Activated CD8-positive, alpha-beta memory T cell treated with anti-CD3 and anti-CD28 coated beads, Interleukin-2, amount 50 U/mL, for 1 hour (primary cell): ENCODE measurements around the gene PIP5K1B.

ENCODE experiments used
- DNase-seq: peaks from one replicate; pipeline ENCODE4 v3.0.0-alpha.2; 2020; ENCODE audit errors: extremely low read depth

PIP5K1B gene

GRCh38 chr9:68771376-68771775 lies 66.3 kb downstream of the PIP5K1B start:
- DNase-seq: no peak

GRCh38 chr9:68775003-68775730 lies 70.1 kb downstream of the PIP5K1B start:
- DNase-seq: no peak

- DNase-seq: no peak
These were observed 72.2 kb downstream of the PIP5K1B start for GRCh38 chr9:68777070-68777763.

GRCh38 chr9:68778635-68779034 lies 73.6 kb downstream of the PIP5K1B start:
- no peak for DNase-seq

- peak; percentile 81 for DNase-seq
These were observed 74.7 kb downstream of the PIP5K1B start for GRCh38 chr9:68779558-68780379.

GRCh38 chr9:68780380-68780712 lies 75.3 kb downstream of the PIP5K1B start:
- DNase-seq: no peak

GRCh38 chr9:68780720-68781119 lies 75.7 kb downstream of the PIP5K1B start:
- DNase-seq: no peak

- no peak for DNase-seq
These were observed 76.9 kb downstream of the PIP5K1B start for GRCh38 chr9:68781928-68782327.

- DNase-seq: no peak
These were observed 77.5 kb downstream of the PIP5K1B start for GRCh38 chr9:68782546-68782945.

- no peak for DNase-seq
These were observed 80.9 kb downstream of the PIP5K1B start for GRCh38 chr9:68785965-68786364.

GRCh38 chr9:68791169-68791568 lies 86.1 kb downstream of the PIP5K1B start:
- DNase-seq: no peak

- DNase-seq: no peak
These were observed 88.7 kb downstream of the PIP5K1B start for GRCh38 chr9:68793605-68794343.

- DNase-seq: no peak
These were observed 89.9 kb downstream of the PIP5K1B start for GRCh38 chr9:68794898-68795297.

GRCh38 chr9:68795411-68795810 lies 90.4 kb downstream of the PIP5K1B start:
- DNase-seq: no peak

GRCh38 chr9:68797116-68797515 lies 92.1 kb downstream of the PIP5K1B start:
- DNase-seq: no peak

GRCh38 chr9:68798423-68798822 lies 93.4 kb downstream of the PIP5K1B start:
- no peak for DNase-seq

- DNase-seq: no peak
These were observed 95.8 kb downstream of the PIP5K1B start for GRCh38 chr9:68800836-68801235.

GRCh38 chr9:68802525-68803015 lies 97.5 kb downstream of the PIP5K1B start:
- no peak for DNase-seq

- no peak for DNase-seq
These were observed 100.2 kb downstream of the PIP5K1B start for GRCh38 chr9:68804911-68805889.

GRCh38 chr9:68805890-68806517 lies 101.0 kb downstream of the PIP5K1B start:
- no peak for DNase-seq
